ENCODE results near the gene CRYZL1.
A peak's percentile ranks its signal among the peaks of the same experiment; 100 is the strongest.

Gene CRYZL1

DNA sequence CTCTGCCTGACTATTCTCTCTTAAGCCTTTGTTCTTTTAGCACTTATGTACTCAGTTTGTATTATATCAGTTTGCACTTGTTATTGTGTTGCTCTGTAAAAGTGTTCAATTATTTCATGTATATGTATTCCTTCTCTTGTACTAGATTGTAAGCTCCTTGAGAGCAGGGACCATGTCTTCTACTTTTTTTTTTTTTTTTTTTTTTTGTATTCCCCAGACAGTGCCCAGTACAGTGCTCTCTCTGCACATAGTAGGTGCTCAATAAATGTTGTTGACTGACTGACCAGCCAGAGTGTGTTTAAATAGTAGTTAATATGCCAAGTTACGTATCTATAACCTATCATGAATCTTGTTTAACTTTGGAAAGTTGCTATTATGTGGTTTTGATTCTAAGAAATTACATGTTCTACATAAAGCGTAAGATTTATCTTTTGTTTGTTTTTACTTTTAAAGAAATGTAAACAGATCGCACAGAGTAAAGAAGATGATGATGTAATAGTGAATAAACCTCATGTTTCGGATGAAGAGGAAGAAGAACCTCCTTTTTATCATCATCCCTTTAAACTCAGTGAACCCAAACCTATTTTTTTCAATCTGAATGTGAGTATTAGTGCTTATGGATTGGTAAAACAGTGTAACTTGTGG is 82.6 kb downstream of the CRYZL1 start:
- no peak for DNase-seq

DNA sequence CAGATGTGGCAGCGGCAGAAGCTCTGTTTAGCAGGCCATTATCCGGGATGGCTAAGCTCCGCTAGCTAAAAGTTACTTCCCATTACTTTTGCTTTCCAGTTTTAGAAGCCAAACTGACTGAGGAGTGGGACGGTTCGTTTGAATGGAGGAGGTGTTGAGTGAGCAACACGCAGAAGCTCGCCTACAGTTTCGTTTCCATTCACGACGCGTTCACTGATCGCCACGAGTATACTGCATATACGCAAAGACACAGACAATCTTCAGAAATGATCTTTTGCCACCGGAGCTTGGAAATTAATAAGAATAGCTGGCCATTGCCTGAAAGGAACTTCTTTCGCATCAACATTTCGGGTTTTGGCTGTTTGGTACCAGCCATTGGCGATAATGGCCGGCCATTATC is 84.1 kb downstream of the CRYZL1 start:
- no peak for DNase-seq

DNA sequence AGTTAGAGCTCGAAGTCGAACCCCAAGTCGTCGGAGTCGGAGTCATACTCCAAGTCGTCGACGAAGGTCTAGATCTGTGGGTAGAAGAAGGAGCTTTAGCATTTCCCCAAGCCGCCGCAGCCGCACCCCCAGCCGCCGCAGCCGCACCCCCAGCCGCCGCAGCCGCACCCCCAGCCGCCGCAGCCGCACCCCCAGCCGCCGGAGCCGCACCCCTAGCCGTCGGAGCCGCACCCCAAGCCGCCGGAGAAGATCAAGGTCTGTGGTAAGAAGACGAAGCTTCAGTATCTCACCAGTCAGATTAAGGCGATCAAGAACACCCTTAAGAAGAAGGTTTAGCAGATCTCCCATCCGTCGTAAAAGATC is 86.6 kb downstream of the CRYZL1 start:
- DNase-seq, result no peak

DNA sequence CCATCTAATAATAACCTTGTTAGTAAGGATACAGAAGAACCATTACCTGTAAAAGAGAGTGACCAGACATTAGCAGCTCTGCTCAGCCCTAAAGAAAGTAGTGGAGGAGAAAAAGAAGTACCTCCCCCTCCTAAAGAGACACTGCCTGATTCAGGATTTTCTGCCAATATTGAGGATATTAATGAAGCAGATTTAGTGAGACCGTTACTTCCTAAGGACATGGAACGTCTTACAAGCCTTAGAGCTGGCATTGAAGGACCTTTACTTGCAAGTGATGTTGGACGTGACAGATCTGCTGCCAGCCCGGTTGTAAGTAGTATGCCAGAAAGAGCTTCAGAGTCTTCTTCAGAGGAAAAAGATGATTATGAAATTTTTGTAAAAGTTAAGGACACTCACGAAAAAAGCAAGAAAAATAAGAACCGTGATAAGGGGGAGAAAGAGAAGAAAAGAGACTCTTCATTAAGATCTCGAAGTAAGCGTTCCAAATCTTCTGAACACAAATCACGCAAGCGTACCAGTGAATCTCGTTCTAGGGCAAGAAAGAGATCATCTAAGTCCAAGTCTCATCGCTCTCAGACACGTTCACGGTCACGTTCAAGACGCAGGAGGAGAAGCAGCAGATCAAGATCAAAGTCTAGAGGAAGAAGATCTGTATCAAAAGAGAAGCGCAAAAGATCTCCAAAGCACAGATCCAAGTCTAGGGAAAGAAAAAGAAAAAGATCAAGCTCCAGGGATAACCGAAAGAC is 87.1 kb downstream of the CRYZL1 start:
- DNase-seq, result no peak

DNA sequence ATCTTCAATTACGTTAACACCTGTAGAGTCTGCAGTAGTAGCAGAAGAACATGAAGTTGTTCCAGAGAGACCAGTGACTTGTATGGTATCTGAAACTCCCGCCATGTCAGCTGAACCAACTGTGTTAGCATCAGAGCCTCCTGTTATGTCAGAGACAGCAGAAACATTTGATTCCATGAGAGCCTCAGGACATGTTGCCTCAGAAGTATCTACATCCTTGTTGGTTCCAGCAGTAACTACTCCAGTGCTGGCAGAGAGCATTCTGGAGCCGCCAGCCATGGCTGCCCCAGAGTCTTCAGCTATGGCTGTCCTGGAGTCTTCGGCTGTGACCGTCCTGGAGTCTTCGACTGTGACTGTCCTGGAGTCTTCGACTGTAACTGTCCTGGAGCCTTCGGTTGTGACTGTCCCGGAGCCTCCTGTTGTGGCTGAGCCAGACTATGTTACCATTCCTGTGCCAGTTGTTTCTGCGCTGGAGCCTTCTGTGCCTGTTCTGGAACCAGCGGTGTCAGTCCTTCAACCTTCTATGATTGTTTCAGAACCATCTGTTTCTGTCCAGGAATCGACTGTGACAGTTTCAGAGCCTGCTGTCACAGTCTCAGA is 88.4 kb downstream of the CRYZL1 start:
- no peak for DNase-seq

DNA sequence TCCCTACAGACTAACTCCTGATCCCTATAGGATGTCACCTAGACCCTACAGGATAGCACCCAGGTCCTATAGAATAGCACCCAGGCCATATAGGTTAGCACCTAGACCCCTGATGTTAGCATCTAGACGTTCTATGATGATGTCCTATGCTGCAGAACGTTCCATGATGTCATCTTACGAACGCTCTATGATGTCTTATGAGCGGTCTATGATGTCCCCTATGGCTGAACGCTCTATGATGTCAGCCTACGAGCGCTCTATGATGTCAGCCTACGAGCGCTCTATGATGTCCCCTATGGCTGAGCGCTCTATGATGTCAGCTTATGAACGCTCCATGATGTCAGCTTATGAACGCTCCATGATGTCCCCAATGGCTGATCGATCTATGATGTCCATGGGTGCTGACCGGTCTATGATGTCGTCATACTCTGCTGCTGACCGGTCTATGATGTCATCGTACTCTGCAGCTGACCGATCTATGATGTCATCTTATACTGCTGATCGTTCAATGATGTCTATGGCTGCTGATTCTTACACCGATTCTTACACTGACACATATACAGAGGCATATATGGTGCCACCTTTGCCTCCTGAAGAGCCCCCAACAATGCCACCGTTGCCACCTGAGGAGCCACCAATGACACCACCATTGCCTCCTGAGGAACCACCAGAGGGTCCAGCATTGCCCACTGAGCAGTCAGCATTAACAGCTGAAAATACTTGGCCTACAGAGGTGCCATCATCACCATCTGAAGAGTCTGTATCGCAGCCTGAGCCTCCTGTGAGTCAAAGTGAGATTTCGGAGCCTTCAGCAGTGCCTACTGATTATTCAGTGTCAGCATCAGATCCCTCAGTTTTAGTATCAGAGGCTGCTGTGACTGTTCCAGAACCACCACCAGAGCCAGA is 89.2 kb downstream of the CRYZL1 start:
- no peak for DNase-seq

DNA sequence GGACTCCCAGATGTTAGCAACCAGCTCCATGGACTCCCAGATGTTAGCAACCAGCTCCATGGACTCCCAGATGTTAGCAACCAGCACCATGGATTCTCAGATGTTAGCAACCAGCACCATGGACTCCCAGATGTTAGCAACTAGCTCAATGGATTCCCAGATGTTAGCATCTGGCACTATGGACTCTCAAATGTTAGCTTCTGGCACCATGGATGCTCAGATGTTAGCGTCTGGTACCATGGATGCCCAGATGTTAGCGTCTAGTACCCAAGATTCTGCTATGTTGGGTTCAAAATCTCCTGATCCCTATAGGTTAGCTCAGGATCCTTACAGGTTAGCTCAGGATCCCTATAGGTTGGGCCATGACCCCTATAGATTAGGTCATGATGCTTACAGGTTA is 89.9 kb downstream of the CRYZL1 start:
- no peak for DNase-seq

DNA sequence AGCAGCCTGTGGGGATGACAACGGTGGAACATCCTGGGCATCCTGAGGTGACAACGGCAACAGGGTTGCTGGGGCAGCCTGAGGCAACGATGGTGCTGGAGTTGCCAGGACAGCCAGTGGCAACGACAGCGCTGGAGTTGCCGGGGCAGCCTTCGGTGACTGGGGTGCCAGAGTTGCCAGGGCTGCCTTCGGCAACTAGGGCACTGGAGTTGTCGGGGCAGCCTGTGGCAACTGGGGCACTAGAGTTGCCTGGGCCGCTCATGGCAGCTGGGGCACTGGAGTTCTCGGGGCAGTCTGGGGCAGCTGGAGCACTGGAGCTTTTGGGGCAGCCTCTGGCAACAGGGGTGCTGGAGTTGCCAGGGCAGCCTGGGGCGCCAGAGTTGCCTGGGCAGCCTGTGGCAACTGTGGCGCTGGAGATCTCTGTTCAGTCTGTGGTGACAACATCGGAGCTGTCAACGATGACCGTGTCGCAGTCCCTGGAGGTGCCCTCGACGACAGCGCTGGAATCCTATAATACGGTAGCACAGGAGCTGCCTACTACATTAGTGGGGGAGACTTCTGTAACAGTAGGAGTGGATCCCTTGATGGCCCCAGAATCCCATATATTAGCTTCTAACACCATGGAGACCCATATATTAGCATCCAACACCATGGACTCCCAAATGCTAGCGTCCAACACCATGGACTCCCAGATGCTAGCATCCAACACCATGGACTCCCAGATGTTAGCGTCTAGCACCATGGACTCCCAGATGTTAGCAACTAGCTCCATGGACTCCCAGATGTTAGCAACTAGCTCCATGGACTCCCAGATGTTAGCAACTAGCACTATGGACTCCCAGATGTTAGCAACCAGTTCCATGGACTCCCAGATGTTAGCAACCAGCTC is 90.5 kb downstream of the CRYZL1 start:
- no peak for DNase-seq

DNA sequence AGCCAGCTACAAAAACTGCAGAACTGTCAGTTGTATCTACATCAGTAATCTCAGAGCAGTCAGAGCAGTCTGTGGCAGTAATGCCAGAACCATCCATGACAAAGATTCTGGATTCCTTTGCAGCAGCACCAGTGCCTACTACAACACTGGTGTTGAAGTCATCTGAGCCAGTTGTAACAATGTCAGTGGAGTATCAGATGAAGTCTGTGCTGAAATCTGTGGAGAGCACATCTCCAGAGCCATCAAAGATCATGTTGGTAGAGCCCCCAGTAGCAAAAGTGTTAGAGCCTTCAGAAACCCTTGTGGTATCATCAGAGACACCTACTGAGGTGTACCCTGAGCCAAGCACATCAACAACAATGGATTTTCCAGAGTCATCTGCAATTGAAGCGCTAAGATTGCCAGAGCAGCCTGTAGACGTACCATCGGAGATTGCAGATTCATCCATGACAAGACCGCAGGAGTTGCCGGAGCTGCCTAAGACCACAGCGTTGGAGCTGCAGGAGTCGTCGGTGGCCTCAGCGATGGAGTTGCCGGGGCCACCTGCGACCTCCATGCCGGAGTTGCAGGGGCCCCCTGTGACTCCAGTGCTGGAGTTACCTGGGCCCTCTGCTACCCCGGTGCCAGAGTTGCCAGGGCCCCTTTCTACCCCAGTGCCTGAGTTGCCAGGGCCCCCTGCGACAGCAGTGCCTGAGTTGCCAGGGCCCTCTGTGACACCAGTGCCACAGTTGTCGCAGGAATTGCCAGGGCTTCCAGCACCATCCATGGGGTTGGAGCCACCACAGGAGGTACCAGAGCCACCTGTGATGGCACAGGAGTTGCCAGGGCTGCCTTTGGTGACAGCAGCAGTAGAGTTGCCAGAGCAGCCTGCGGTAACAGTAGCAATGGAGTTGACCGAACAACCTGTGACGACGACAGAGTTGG is 91.4 kb downstream of the CRYZL1 start:
- no peak for DNase-seq

DNA sequence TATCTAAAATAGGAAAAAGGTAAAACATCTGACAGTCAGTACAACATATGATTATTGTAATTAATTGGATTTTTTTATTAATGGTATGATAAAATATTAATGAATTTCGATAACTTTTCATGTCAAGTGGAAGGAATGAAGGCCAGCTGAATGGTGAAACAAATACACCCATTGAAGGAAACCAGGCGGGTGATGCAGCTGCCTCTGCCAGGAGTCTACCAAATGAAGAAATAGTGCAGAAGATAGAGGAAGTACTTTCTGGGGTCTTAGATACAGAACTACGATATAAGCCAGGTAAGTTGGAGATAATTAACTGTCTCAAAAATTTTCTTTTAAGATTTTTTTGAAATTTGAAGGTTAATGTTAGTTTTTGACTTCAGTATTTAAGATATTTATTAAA is 95.5 kb downstream of the CRYZL1 start:
- DNase-seq, result no peak

DNA sequence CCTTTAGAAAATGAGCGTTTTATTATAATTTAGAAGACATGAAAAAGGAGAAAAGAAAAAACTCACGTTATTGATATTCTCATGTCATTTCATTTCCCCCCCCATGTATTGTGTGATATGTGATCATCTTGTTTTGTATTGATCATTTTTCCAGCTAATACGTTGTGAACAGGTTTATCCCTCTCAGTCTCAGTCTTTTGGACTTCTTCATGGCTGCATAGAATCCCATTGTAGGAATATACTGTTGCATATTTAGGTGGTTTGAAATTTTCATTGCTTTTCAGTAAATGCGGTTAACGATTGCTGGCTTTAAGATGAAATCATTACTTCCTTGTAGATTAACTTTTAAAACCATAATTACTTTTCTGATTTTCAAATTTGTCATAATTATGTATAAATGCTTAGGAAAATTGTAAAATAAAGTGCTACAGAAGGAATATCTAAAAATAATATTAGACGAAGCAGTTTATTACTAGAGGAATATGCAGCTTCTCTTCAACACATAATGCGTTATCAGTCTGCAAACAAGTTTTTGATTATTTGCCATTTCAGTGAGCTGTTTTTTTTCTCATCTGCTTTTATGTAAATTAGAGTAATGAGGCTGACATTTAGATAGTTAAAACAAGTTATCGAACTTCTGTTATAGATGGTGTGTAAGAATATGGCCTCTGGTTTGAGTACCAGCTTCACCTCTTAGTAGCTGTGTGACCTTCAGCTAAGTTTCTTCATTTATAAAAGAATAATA is 96.9 kb downstream of the CRYZL1 start:
- DNase-seq, result no peak

DNA sequence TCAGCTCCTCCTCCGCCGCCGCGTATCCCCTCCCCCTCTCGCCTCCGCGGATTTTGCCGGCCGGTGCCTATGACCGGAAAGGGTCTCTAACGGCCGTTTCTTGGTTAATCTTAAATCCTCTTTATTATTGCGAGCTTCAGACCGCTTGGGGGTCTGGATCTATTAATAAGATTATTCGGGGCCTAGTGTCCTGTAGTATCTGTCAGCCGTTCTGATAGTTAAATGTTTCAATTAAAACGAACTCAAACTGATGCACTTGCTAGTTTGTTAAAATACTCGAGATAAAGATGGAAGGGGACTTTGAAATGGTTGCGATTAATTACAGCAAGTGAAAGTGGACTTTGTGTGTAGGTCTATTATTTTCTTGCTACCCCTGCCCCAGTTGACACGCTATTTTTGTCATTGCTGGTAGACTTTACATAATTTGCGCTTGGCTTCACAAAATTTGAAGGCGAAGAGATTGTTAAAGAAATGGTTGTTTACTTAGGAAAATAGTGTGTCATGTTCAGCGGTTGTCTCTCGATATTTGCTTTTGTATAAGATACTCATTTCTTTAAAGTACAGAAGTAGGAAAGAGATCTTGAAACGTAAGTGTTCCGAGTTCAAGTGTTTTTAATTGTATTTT is 97.9 kb downstream of the CRYZL1 start:
- DNase-seq, result peak; percentile 82

DNA sequence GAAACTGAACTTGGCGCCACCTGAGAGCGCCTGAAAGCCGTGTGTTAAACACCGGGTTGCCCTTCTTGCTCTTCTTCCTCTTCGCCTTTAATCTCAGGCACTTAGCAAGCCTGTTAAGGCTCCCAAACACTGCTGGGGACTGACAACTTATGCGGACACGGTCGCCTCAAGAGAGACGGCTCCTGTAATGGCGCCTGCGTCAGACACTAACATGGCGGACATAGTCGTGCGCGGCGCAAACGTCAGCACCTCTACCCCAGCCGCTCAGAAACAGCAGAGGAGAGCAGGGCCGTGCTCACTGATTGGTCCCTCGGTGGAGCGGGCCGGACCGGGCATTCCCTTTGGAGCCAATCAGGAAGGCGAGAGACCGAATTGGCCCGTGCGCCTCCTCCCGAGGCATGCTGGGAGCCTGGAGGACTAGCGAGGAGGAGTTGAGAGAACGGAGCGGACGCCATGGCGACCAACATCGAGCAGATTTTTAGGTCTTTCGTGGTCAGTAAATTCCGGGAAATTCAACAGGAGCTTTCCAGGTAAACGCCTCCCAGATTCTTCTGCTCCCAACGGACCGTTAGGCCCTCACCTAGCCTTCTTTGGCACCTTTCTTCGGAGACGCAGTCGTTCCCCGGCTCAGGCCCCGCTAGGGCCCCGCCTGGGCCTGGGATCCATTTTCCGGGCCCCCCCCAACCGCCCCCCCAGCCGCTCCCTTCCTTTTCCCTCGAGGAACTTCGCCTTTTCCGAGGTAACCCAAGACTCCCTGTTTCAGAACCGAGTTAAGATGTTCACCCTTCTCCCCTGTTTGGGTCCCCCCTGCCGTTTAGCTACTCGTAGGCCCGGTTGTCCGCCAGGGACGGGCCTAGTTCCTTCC is 98.7 kb downstream of the CRYZL1 start, which contains the start of gene SON:
Gene SON (plus strand): TSS at position 399 of the 865 bp plus-strand sequence. CDS start 55 bp downstream, at position 454.
- DNase-seq, result peak; percentile 100

DNA sequence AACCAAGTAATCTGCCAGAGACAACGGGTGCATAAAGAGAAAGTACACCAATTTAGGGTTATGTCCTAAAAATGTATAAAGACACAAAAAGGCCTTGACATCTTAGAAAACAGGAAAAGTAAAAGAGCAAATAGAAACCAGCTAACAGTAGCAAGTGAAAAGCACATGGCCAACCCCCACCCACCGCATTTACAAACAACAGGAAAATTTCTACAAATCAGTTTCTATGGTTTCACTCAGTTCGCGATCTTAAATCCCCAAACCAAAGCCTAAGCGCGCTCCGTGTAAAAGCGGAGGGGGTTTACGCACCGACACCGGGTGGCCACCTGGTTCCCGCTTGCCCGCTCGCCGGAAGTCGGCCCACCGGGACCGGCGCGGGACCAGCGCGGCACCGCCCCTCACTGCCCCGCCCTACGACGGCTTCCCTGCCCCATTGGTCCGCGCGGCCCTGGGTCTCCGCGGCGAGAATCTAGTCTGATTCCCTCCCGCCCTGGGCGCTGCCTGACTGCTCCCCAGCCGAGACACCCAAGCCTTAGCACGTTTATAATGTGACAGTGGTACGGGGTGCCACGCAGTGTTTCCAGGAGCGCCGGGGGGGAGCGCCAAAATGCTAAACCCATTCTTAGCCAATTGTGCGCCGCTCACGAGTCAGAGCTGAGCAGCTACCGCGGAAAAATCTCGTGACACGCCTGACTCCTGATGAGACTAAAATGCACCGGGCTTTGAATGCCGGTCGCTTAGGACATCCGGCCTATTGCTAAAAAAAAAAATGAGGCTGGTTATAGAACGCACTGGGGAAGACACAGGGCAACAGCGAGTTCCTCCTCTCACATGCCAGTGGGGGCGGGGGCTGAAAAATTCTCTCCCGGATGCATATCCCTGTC is 99.5 kb downstream of the CRYZL1 start, which contains the start of gene GART:
Gene GART (minus strand): TSS at position 362 of the 884 bp plus-strand sequence. CDS start 2,802 bp downstream, outside the sequence.
- DNase-seq, result peak; percentile 91

DNA sequence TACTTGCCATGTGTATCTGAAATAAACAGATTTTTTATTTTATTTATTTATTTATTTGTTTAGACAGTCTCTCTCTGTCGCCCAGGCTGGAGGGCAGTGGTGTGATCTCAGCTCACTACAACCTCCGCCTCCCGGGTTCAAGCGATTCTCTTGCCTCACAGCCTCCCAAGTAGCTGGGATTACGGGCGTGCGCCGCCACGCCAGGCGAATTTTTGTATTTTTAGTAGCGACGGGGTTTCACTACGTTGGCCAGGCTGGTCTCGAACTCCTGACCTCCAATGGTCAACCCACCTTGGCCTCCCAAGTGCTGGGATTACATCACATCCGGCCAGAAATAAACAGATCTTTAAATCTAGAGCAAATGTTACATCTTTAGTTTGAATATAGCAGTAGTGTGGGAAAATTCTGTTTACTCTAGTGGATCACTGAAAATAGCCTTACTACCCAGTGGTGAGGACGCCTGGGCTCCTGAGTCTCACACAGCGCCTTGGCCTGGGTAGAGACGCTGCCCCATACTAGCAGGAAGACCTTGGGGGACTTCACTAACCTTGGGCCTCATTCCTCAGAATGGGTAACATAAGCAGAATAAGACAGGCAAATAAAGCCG is 100.3 kb downstream of the CRYZL1 start:
- DNase-seq, result peak; percentile 47

DNA sequence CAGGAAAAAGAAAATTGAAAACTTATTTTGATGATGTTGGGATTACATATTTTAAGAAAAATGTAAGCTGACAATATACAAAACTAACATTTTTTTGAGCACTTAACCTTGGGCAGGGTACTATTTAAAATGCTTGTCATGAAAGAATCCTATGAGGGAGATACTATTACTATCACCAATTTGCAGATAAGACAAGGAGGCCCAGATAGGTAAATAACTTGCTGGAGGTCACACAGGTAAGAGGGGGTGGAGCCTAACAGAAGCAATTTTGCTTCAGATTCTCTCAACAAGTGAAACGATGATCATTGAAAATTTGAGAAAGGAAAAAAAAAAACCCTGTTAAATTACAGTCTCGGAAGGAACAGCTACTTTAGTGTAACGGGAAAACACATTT is 100.8 kb downstream of the CRYZL1 start:
- DNase-seq, result no peak

DNA sequence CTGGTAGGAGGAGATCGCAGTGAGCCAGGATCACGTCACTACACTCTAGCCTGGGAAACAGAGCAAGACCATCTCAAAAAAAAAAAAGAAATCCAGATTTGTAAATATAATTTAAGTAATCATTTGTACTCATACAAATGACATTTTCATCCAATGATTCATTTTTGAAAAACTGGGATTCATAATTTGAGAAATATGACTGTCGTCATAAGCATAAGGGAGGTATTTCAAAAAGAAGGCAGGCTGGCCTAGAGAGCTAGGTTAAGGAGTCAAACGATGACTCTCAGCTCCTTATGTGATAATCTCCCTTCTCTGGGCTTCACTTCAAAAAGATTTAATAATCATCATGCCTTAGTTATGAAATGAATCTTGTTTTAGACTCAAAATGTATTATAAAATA is 101.9 kb downstream of the CRYZL1 start:
- DNase-seq, result no peak

All from activated CD4-positive, alpha-beta T cell treated with anti-CD3 and anti-CD28 coated beads, Interleukin-2, Interleukin-6, amounts not matched to agents 100 ng/mL and 50 ng/mL, durations not matched to agents 16 hours and 8 hours (primary cell).